ENCODE results near the gene DBP. TPM values are rescaled to one million over a fixed set of nuclear protein-coding genes. Genes with fewer than 3 reads are reported as not detected.
A peak's percentile ranks its signal among the peaks of the same experiment; 100 is the strongest.

The DBP gene
- polyA plus RNA-seq, 3 donors, result 12.8 to 22.3 (median 17.5) TPM

GRCh38 chr19:48635263-48635965, 1.8 kb downstream of the DBP start:
- peaks cover 0 to 3% (median 1%) of the 10 kb centered on the region in 7 donors for H3K9me3 Mint-ChIP-seq
- Histone ChIP-seq H3K4me1 (ENCODE audit: control insufficient read depth in 1 of 2, insufficient read depth in 2 of 2, low read length in 2 of 2) (peaks cover 65 to 94% of the 10 kb centered on the region in 2 donors), H3K79me2 (ENCODE audit: insufficient read depth, low read length) (peaks cover 44% of the 10 kb centered on the region), H3K9me3 (replicated peaks in 1 of 2; ENCODE audit: control insufficient read depth in 1 of 2, insufficient read depth in 1 of 2, low read length in 2 of 2) (no peaks in the 10 kb centered on the region), H3K9ac (ENCODE audit: insufficient read depth, low read length, poor library complexity, severe bottlenecking) (peak overlapping the region; percentile 84), H3K4me3 (replicated peaks in 1 of 3; ENCODE audit: low read depth in 2 of 3, low read length in 3 of 3) (peak overlapping the region; percentile 70 to 86 (median 84)), H4K20me1 (ENCODE audit: insufficient read depth, low read length) (peaks cover 21% of the 10 kb centered on the region), H2AFZ (ENCODE audit: insufficient read depth, low read depth, low read length, poor library complexity, severe bottlenecking) (peak overlapping the region; percentile 60), H3K27ac (ENCODE audit: low read depth in 1 of 2, low read length in 2 of 2) (peak overlapping the region; percentile 95 to 96), H3K4me2 (replicated peaks; ENCODE audit: extremely low read depth, low read length, poor library complexity, severe bottlenecking) (peak overlapping the region; percentile 93), H3K27me3 (ENCODE audit: control insufficient read depth in 2 of 2, insufficient read depth in 2 of 2, low read length in 2 of 2) (no peaks in the 10 kb centered on the region), H3K36me3 (replicated peaks in 1 of 2; ENCODE audit: control insufficient read depth in 1 of 2, insufficient read depth in 2 of 2, low read length in 2 of 2) (peaks cover 15 to 23% of the 10 kb centered on the region in 2 donors)
- WGBS (ENCODE audit: insufficient coverage), result under 1% methylated on average over 63 of the region's 67 CpGs
- intact Hi-C loops (cut with micrococcal nuclease), result loop anchor here (2.0 to 10.0 kb wide), 4 partner anchors 17 to 332 kb away; partner anchors contain the start of genes FTL (in 2 of the 2), RPL18 (in 2 of the 2), SPHK2 (in 2 of the 2) and EMP3 (in 1 of the 2)
- peak in 2 of 3 donors; percentile 40 to 60 for DNase-seq
- peaks cover 16 to 26% of the 10 kb centered on the region in 2 donors for H3K36me3 Mint-ChIP-seq
- H3K27me3 Mint-ChIP-seq (ENCODE audit: low read depth in 3 of 3), result peaks cover 2 to 9% (median 4%) of the 10 kb centered on the region in 3 donors
- H3K27ac Mint-ChIP-seq, result peak overlapping the region; percentile 91 to 99 (median 96)
- TF ChIP-seq CTCF (IDR thresholded peaks at IDR 0.05), result no peak
- H3K4me3 Mint-ChIP-seq, result peak overlapping the region; percentile 98 to 99
- peaks cover 65% of the 10 kb centered on the region for H3K4me1 Mint-ChIP-seq

DNA sequence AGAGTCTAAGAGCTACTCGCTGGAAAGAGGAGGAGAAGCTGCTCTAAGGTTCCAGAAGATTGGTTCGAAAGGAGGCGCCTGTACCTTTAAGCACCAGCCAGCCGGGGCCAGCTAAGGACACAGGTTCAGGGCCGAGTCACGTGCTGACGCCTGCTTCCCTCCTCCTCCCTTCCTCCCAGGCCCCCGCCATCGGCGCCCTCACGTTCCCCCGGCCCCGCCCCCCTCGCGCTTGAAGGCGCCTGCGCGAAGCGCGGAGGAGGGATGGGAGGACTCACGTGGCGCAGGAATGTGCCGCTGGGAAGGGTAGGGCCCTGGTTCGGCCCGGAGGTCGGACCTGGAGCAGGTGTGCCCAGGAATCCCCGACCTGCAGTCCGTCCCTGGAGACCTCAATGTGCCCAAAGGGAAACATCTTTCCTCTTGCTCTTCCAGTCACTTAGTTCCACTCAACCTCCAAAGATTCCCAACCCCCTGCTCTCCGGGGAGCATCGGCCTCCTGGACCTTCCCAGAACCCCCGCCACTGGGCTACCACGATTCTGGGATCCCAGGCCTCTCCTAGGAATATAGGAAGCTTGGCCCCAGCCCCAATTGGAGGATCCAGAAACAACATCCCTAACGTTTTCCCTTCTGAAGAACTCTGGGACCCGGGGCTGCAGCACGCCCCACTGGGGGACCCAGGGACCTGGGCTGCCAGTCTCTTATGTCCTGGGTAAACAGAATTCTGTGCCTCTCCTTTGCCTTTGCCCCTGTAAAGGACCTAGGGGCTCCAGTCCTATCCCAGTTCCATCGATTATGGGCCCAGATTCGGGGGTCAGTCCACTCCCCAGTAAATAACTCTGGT, 2.5 kb downstream of the DBP start:
- Histone ChIP-seq H3K9ac (ENCODE audit: insufficient read depth, low read length, poor library complexity, severe bottlenecking) (peak overlapping the region; percentile 84), H3K9me3 (replicated peaks in 1 of 2; ENCODE audit: control insufficient read depth in 1 of 2, insufficient read depth in 1 of 2, low read length in 2 of 2) (no peaks in the 10 kb centered on the region), H4K20me1 (ENCODE audit: insufficient read depth, low read length) (peaks cover 27% of the 10 kb centered on the region), H3K79me2 (ENCODE audit: insufficient read depth, low read length) (peaks cover 44% of the 10 kb centered on the region), H3K27ac (ENCODE audit: low read depth in 1 of 2, low read length in 2 of 2) (peak overlapping the region; percentile 85 to 96), H3K27me3 (ENCODE audit: control insufficient read depth in 2 of 2, insufficient read depth in 2 of 2, low read length in 2 of 2) (no peaks in the 10 kb centered on the region), H3K36me3 (replicated peaks in 1 of 2; ENCODE audit: control insufficient read depth in 1 of 2, insufficient read depth in 2 of 2, low read length in 2 of 2) (peaks cover 21 to 27% of the 10 kb centered on the region in 2 donors), H3K4me2 (replicated peaks; ENCODE audit: extremely low read depth, low read length, poor library complexity, severe bottlenecking) (peak overlapping the region; percentile 93), H3K4me1 (ENCODE audit: control insufficient read depth in 1 of 2, insufficient read depth in 2 of 2, low read length in 2 of 2) (peaks cover 72 to 98% of the 10 kb centered on the region in 2 donors), H3K4me3 (replicated peaks in 1 of 3; ENCODE audit: low read depth in 2 of 3, low read length in 3 of 3) (peak overlapping the region; percentile 5 to 84 (median 38)), H2AFZ (ENCODE audit: insufficient read depth, low read depth, low read length, poor library complexity, severe bottlenecking) (peak overlapping the region; percentile 40)
- intact Hi-C loops (cut with micrococcal nuclease), result loop anchor here (2.0 to 10.0 kb wide), 4 partner anchors 16 to 333 kb away; partner anchors contain the start of genes FTL (in 2 of the 2), RPL18 (in 2 of the 2), SPHK2 (in 2 of the 2) and EMP3 (in 1 of the 2)
- peaks cover 19 to 27% of the 10 kb centered on the region in 2 donors for H3K36me3 Mint-ChIP-seq
- peak; percentile 92 to 94 (median 93) for DNase-seq
- peak overlapping the region; percentile 75 to 84 for H3K4me3 Mint-ChIP-seq
- H3K27ac Mint-ChIP-seq, result peak overlapping the region; percentile 86 to 95 (median 92)
- TF ChIP-seq CTCF (IDR thresholded peaks at IDR 0.05), result no peak
- peaks cover 0 to 4% (median 2%) of the 10 kb centered on the region in 3 donors for H3K27me3 Mint-ChIP-seq (ENCODE audit: low read depth in 3 of 3)
- WGBS (ENCODE audit: insufficient coverage), result 5% methylated on average over 26 of the region's 37 CpGs
- H3K9me3 Mint-ChIP-seq, result peaks cover 0 to 3% (median 1%) of the 10 kb centered on the region in 7 donors
- H3K4me1 Mint-ChIP-seq, result peaks cover 63% of the 10 kb centered on the region

Data from CD14-positive monocyte (primary cell).